ENCODE measurements around the gene B3GALT4.

GRCh38 chr6:33319939-33320314 lies 43.0 kb downstream of the B3GALT4 start:
- TF ChIP-seq POLR2A (IDR thresholded peaks at IDR 0.05) (no peak), CTCF (IDR thresholded peaks at IDR 0.05) (no peak)

Measured in breast epithelium (tissue), 3 donors.